HG03442 (cell line): ENCODE measurements around the gene HDAC11.
A peak's percentile ranks its signal among the peaks of the same experiment; 100 is the strongest.
"Not testable (repeated sequence)": the region's sequence is repeated elsewhere in the genome, so short reads cannot be mapped to it uniquely, and the experiment has no call there.

ENCODE experiments used
- ATAC-seq: cut with Tn5 transposase; IDR thresholded peaks from one replicate; pipeline ENCODE4 v1.9.1; 2021; ENCODE audit warnings: mild to moderate bottlenecking, moderate library complexity; ENCODE audit not compliant: unreplicated experiment

The HDAC11 gene

GRCh38 chr3:13466781-13467180 is 13.3 kb upstream of the HDAC11 start:
- ATAC-seq: no peak

DNA sequence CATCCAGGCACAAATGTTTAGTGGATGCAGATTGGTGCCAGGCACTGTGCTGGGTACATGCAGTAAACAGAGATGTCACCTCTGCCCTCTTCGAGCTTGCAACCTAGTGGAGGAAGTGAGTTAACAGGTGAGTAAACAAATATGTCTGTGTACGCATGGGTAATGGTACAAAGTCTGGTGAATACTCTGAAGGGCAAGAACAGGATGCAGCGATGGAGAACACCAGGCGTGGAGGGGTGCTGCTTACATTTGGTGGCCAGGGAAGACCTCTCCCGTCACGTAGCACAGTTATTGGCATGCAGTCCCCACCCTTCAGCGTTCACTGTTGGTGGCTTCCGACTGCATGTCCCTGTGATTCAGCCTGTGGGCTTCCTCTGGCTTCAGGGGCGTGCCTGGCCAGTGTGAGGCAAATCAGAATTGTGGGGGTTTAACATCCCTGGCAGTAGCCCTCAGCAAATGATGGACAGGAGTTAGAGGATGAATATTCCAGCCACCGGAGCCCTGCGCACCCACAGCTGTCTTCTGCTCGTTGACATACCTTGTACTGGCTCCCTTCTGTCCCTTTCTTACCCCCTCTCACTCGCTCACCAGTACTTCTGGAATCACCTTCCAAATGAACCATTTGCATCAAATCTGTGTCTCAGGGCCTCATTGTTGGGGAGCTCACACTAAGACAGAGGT is 9.1 kb upstream of the HDAC11 start:
- no peak for ATAC-seq

DNA sequence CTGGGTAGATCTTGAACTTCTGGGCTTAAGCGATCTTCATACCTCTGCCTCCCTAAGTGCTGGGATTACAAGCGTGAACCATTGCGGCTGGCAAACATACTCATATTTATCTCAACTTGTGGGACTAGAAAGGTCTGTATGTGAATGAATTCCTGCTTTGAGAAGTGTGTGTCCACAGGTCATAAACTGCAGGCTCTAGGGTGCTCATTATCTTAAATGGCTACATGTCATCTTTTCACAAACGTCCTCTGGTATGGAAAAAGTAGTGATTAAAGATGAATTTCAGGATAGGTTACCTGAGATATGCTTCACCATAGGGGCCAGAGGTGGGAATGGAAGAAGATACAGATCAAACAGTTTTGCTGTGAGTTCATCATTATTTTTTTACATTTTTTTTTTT is 7.8 kb upstream of the HDAC11 start:
- ATAC-seq: no peak

- no peak for ATAC-seq
Observed at GRCh38 chr3:13473020-13473419, 7.1 kb upstream of the HDAC11 start.

DNA sequence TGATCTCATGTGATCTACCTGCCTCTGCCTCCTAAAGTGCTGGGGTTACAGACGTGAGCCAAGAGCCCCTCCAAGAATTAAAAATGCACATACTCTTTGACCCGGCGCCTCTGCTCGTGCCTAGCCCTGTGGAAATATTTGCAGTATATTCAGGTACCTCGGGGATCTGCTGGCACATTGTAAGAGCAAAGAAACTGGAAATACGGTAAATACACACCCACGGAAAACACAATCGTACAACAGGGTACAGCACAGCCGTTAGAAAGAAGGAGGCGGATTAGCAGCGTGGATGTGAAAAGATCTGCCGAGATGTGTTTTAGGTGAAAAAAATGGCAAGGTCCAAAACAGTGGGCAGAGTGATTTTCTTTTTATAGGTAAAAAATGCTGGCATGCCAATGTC is 6.1 kb upstream of the HDAC11 start:
- no peak for ATAC-seq

- ATAC-seq: no peak
Observed at GRCh38 chr3:13474776-13475303, 5.3 kb upstream of the HDAC11 start.

DNA sequence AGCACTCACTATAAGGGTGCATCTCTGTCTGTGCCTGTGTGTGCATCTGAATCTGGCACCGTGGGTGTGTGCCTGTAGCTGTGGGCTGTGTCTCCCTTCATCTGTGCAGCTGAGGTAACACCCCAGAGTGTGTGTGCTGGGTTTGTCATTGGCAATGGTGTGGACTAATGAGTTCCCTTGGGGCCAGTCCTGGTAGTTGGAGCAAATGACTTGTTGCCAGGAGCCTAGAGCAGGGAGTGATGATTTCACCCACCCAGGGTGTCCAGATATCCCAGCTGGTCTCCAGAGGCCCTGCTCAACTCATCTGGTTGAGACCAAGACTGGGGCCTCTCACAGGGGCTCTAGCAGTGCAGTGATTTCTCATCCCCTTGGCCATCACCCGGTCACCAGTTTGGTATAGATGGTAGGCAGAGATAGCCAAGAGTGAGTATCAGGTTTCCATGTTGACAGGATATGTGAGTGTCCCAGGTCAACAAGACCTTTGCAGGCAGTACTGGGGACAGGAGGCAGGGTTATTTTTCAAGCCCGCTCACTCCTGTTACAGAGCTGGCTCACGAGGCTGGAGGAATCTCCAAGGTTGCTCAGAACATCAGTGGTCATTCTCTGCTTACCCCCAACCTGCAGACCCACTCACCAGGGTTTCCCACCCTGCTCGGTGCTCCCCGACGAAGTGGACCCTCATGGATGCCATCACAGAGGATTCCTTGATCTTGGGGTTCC is 4.1 kb upstream of the HDAC11 start:
- no peak for ATAC-seq

GRCh38 chr3:13477943-13478342 is 2.2 kb upstream of the HDAC11 start:
- ATAC-seq: no peak

DNA sequence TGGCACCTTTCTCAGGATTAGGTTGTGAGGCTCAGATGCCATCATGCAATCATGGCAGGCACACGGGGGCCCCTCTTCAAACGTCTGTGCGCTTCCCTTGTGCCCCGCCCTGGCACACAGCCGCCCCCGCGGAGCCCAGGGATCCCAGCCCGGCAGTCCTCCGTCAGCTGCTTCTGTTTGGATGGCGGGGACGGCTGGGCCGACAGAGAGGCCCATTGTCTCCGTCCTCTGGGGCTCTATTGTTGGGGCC is 849 bp upstream of the HDAC11 start:
- peak; percentile 7 for ATAC-seq

GRCh38 chr3:13480340-13481318 is 523 bp downstream of the HDAC11 start:
- peak; percentile 25 for ATAC-seq

- ATAC-seq: no peak
Observed at GRCh38 chr3:13482106-13482690, 2.1 kb downstream of the HDAC11 start.

DNA sequence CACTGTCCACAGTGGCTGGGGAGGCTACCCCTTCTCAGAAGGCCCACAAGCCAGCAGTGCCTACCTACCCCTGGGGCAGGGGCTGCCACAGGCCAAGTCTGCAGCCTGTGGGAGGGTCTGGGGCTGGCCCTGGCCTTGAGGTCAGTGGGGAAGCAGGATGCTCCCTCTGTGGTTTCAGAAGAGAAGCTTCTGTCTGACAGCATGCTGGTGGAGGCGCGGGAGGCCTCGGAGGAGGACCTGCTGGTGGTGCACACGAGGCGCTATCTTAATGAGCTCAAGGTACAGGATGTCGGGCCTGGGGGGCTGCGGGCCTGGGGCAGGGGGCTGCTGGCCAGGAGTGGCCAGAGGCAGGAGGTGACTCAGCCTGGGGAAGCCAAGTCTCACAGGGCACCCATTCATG is 3.2 kb downstream of the HDAC11 start:
- no peak for ATAC-seq

- ATAC-seq: no peak
Observed at GRCh38 chr3:13483988-13484695, 4.0 kb downstream of the HDAC11 start.

GRCh38 chr3:13484851-13485590 is 4.9 kb downstream of the HDAC11 start:
- no peak for ATAC-seq

- ATAC-seq: not testable (repeated sequence)
Observed at GRCh38 chr3:13485630-13486562, 5.8 kb downstream of the HDAC11 start.

DNA sequence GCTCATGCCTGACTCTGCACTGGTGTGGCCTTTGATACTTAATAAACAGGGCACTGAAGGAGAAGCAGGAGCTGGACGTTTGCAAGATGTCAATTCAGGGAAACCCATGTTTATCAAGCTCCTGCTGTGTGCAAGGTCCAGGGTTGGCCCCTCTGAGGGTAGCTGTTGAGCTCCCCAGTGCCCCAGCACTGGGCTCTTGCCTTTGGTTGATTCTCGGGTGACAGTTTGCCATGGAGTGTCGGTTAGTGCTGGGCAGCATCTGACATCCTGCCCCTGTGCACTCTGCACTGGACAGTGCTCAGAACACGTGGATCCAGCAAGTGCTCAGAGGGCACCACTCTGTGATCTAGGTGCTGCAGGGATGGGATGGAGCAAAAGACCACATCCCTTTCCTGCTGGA is 7.3 kb downstream of the HDAC11 start:
- ATAC-seq: no peak

DNA sequence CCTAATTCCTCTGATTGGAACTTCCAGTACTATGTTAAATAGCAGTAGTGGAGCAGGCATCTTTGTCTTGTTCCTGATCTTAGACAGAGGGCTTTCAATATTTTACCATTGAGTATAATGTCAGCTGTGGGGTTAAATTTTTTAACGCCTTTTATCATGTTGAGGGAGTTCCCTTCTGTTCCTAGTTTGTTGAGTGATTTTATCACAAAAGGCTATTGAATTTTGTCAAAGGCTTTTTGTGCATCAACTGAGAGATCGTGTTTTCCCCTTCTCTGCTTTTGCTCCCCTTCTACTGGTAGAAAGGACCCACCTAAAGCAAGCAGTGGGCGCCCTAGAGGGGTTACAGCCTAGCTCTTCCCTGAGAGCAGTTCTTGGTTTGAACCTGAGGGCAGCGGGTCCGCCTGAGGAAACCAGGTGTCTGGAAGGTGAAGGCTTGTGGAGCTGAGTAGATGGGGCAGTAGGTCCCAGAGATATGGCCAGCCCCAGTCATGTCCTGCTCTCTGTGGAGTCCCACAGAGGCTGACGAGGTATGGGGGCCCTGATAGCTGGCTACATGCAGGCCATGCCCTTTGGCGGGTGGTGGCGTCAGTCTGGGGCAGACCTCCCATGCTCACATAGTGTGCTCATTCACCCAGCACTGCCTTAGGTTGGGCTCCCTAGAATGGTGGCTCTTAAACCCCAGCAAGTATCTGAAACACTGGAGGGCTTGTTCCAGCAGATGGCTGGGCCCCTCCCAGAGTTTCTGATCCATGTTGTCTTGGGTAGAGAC is 11.3 kb downstream of the HDAC11 start:
- no peak for ATAC-seq

DNA sequence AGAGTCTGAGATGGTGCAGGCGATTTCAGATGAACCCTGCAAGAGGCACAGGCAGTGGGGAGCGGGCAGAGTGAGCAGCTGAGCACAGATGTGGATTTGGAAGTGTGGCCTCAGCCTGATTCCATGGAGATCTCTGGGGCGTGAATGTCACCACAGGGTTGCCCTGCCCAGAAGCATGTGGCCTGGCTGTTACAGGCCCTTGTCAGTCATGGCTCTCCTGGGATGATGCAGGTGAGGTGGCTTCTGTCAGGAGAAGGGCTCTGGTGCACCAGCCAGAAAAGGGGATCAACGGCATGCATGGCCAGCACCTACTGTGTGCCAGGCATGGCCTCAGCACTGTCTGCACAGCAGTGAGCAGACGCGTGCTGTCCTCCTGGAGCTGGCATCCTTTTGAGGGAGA is 11.9 kb downstream of the HDAC11 start:
- ATAC-seq: no peak
